Measurements from ENCODE around the gene NCAM2. TPM values are rescaled to one million over a fixed set of nuclear protein-coding genes. Genes with fewer than 3 reads are reported as not detected.

Gene NCAM2
- total RNA-seq, 4 donors from 2014 or later = 0.46 to 2.9 (median 1.3) TPM

DNA sequence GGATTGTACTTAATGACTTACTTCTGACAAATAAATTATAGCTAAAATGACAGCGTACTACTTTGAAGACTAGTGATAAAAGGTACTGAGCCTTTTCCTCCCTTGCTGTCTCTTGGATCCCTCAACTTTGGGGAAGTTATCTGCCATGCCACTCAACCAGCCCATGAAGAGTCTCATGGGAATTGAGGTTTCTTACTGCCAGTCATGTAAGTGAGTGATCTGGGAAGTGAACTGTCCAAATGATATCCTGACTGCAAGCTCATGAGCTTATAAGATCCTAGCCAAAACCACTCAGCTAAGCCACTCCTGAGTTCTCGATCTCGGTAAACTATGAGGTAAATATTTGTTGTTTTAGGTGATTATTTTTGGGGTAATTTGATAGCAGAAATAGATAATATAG is 247.8 kb downstream of the NCAM2 start:
- intact Hi-C loops (cut with DNase I) = no loop called here
- no peaks in the 10 kb centered on the region for H3K27me3 ChIP-seq
- no peak for DNase-seq
- H3K4me3 ChIP-seq (replicated peaks in 1 of 3) = no peak overlapping the region
- H3K9me3 ChIP-seq = no peaks in the 10 kb centered on the region
- H3K4me1 ChIP-seq = no peaks in the 10 kb centered on the region
- WGBS, 2 donors = 95 to 96% methylated on average over 3 of the region's 3 CpGs
- no peaks in the 10 kb centered on the region for H3K36me3 ChIP-seq
- no peak overlapping the region for H3K27ac ChIP-seq
- TF ChIP-seq, protein P1, sequence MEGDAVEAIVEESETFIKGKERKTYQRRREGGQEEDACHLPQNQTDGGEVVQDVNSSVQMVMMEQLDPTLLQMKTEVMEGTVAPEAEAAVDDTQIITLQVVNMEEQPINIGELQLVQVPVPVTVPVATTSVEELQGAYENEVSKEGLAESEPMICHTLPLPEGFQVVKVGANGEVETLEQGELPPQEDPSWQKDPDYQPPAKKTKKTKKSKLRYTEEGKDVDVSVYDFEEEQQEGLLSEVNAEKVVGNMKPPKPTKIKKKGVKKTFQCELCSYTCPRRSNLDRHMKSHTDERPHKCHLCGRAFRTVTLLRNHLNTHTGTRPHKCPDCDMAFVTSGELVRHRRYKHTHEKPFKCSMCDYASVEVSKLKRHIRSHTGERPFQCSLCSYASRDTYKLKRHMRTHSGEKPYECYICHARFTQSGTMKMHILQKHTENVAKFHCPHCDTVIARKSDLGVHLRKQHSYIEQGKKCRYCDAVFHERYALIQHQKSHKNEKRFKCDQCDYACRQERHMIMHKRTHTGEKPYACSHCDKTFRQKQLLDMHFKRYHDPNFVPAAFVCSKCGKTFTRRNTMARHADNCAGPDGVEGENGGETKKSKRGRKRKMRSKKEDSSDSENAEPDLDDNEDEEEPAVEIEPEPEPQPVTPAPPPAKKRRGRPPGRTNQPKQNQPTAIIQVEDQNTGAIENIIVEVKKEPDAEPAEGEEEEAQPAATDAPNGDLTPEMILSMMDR (IDR thresholded peaks at IDR 0.05) = no peak
- TF ChIP-seq POLR2A (IDR thresholded peaks at IDR 0.05) = no peak

DNA sequence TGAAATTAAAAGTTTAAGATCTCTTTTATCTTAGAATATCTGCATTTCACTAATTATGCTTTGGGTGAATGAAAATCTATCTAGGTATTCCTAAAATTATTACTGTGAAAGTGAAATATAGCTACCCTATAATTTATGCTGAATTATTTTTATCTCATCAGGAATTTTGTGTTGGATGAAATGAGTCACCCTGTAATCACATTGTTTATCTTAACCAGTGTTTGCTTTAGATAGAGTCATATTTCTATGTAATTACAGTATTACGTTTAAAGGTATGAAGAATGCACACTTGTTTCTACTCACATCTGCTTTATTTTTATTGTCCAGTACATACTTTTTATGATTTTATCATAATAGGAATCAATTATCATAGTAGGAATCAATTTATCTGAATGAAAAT is 249.2 kb downstream of the NCAM2 start:
- DNase-seq = no peak
- Histone ChIP-seq H3K27me3 (no peaks in the 10 kb centered on the region), H3K9me3 (no peaks in the 10 kb centered on the region), H3K36me3 (no peaks in the 10 kb centered on the region), H3K27ac (no peak overlapping the region), H3K4me3 (replicated peaks in 1 of 3) (no peak overlapping the region), H3K4me1 (no peaks in the 10 kb centered on the region)
- intact Hi-C loops (cut with DNase I) = no loop called here
- TF ChIP-seq POLR2A (IDR thresholded peaks at IDR 0.05) = no peak
- TF ChIP-seq, protein P1 (IDR thresholded peaks at IDR 0.05) = no peak
- WGBS, 2 donors = 62 to 66% methylated on average over 1 of the region's 1 CpG

DNA sequence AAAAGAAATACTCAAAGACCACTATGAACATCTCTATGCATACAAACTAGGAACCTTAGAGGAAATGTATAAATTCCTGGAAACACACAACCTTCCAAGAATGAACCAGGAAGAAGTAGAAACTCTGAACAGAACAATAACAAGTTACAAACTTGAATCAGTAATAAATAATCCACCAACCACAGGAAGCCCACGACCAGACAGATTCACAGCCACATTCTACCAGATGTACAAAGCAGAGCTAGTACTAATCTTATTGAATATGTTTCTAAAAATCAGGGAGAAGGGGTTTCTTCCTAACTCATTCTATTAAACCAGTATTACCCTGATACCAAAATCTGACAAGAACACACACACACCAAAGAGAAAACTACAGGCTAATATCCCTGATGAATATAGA is 263.8 kb downstream of the NCAM2 start:
- Histone ChIP-seq H3K4me1 (no peaks in the 10 kb centered on the region), H3K27me3 (no peaks in the 10 kb centered on the region), H3K4me3 (replicated peaks in 1 of 3) (no peak overlapping the region), H3K36me3 (no peaks in the 10 kb centered on the region), H3K27ac (no peak overlapping the region), H3K9me3 (no peaks in the 10 kb centered on the region)
- TF ChIP-seq POLR2A (IDR thresholded peaks at IDR 0.05) = no peak
- TF ChIP-seq, protein P1 (IDR thresholded peaks at IDR 0.05) = no peak
- intact Hi-C loops (cut with DNase I) = no loop called here
- DNase-seq = no peak
- 53 to 63% methylated on average over 1 of the region's 1 CpG for WGBS, 2 donors

DNA sequence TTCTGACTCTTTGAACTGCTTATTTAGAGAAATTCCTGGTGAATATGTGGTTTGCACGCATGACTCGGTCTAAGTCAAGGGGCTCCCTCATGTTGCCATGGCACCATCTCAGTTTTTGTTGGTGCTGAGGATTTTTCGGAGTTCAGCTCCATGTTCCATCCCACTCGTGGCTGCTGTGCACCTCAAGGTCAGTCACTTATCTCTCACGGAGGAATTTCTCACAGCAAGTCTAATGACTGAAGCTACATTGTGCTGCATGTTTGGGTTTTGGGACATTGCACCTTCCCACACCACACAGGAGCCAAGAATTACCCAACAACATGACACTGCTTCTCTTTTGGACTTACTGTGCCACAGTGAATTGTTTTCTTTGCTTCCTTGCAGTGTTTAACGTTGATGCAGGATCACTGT is 269.9 kb downstream of the NCAM2 start:
- peak; percentile 53 to 70 for DNase-seq
- intact Hi-C loops (cut with DNase I) = no loop called here
- Histone ChIP-seq H3K36me3 (no peaks in the 10 kb centered on the region), H3K27me3 (no peaks in the 10 kb centered on the region), H3K9me3 (no peaks in the 10 kb centered on the region), H3K4me1 (peaks cover 0 to 7% of the 10 kb centered on the region in 2 donors), H3K27ac (no peak overlapping the region), H3K4me3 (replicated peaks in 1 of 3) (no peak overlapping the region)
- TF ChIP-seq, protein P1 (IDR thresholded peaks at IDR 0.05) = no peak
- no peak for TF ChIP-seq POLR2A (IDR thresholded peaks at IDR 0.05)
- WGBS, 2 donors = 22 to 35% methylated on average over 6 of the region's 6 CpGs

DNA sequence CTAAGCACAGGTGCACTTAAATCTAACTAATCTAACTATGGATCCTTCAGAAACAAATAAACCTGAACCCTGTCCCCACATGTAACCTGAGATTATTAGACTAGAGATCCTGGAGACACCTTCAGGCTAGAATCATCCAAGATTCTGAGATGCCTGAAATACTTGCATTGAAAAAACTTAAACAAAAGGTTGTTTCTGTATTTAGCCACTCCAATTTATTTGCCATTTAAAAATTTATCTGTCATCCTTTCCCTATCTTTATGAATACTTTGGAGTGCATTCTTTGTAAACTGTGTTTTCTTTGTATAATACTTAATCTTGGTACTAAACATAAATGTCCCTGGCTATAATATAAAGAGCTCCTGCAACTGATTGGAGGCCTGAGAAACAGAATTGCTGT is 270.7 kb downstream of the NCAM2 start:
- Histone ChIP-seq H3K4me1 (peaks cover 0 to 7% of the 10 kb centered on the region in 2 donors), H3K36me3 (no peaks in the 10 kb centered on the region), H3K27me3 (no peaks in the 10 kb centered on the region), H3K4me3 (replicated peaks in 1 of 3) (no peak overlapping the region), H3K9me3 (no peaks in the 10 kb centered on the region), H3K27ac (no peak overlapping the region)
- DNase-seq = no peak
- TF ChIP-seq POLR2A (IDR thresholded peaks at IDR 0.05) = no peak
- TF ChIP-seq, protein P1 (IDR thresholded peaks at IDR 0.05) = no peak
- intact Hi-C loops (cut with DNase I) = no loop called here

Data from thyroid gland (tissue), 4 donors.